H7 (cell line): ENCODE data around the gene PRRG1. TPM values are rescaled to one million over a fixed set of nuclear protein-coding genes. Genes with fewer than 3 reads are reported as not detected.

Source experiments
- total RNA-seq: library from RNA; depleted of rRNA; stranded (reverse); fragments of >200 nt; shearing (Covaris generic); gene quantifications from 2 replicates; pipeline ENCODE4 v1.2.3, GENCODE V29; 2014; rRNA removed

The PRRG1 gene
- total RNA-seq, 1 experiment from 2014 or later = 9.1 TPM

Other genes with a start within 250 kb of the PRRG1 start
- 0.38 and 0.74 TPM in 2 replicates for gene LANCL3, start 222.3 kb downstream of the PRRG1 start, total RNA-seq